Measurements from ENCODE around the gene AQP12B. TPM values are rescaled to one million over a fixed set of nuclear protein-coding genes. Genes with fewer than 3 reads are reported as not detected.
"Not testable (repeated sequence)": the region's sequence is repeated elsewhere in the genome, so short reads cannot be mapped to it uniquely, and the experiment has no call there.

The AQP12B gene
- total and polyA plus RNA-seq, 3 donors from 2014 or later, result not detected

DNA sequence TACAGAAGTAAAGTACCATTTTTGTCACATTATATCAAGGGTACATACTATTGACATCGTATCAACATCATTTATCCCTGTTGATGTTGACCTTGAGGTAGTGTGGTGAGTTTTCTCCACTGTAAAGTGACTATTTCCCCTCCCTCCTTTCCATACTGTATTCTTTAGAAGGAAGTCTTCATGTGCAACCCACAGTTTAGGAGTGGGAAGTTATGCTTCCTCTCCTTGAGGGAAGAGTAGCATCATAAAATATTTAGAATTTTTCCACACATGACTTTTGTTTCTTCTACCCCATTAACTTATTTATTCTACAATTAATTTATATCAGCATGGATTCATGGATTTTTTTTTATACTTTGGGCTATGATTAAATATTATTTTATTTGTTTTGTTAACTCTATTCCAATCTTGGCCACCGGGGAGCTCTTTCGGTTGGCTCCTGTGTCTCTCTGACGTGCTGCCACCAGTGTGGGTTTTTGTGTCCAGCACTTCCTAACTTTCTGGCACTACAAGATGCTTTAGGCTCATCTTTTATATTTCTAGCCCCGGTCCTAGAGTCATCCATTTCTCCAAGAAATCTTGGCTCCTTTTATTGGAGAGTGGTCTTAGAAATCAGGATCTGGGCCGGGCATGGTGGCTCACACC lies 19.0 kb downstream of the AQP12B start:
- intact Hi-C loops (cut with DNase I; ENCODE audit: low total_unique reads), result no loop called here
- Histone ChIP-seq H3K36me3 (ENCODE audit: low read depth, missing control alignments) (no peaks in the 10 kb centered on the region), H3K27me3 (no peaks in the 10 kb centered on the region), H3K27ac (no peak overlapping the region), H3K4me3 (no peak overlapping the region), H3K9me3 (no peaks in the 10 kb centered on the region), H3K4me1 (no peaks in the 10 kb centered on the region)
- no peak for TF ChIP-seq POLR2A (IDR thresholded peaks at IDR 0.05)
- TF ChIP-seq, protein P1, sequence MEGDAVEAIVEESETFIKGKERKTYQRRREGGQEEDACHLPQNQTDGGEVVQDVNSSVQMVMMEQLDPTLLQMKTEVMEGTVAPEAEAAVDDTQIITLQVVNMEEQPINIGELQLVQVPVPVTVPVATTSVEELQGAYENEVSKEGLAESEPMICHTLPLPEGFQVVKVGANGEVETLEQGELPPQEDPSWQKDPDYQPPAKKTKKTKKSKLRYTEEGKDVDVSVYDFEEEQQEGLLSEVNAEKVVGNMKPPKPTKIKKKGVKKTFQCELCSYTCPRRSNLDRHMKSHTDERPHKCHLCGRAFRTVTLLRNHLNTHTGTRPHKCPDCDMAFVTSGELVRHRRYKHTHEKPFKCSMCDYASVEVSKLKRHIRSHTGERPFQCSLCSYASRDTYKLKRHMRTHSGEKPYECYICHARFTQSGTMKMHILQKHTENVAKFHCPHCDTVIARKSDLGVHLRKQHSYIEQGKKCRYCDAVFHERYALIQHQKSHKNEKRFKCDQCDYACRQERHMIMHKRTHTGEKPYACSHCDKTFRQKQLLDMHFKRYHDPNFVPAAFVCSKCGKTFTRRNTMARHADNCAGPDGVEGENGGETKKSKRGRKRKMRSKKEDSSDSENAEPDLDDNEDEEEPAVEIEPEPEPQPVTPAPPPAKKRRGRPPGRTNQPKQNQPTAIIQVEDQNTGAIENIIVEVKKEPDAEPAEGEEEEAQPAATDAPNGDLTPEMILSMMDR (IDR thresholded peaks at IDR 0.05), result no peak
- 68 to 72% methylated on average over 6 of the region's 6 CpGs for WGBS, 2 donors
- no peak for DNase-seq

DNA sequence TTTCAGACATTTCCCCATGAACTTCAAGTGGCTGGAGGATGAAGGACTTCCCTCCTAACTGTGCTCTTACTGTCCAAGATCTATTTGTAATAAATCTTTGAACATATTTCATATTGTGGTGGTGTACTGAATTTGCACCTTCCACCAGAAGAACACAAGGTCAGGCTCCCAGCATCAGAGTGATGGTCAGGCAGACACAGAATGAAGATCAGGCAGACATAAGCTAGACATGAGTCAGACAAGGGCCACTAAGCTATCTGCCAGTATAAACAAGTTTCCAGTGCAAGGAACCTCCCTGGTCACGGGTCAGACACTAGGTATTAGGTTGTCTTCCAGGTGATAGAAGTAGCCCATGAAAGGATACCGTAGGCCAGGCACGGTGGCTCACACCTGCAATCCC lies 20.0 kb downstream of the AQP12B start:
- Histone ChIP-seq H3K4me3 (no peak overlapping the region), H3K27ac (no peak overlapping the region), H3K36me3 (ENCODE audit: low read depth, missing control alignments) (no peaks in the 10 kb centered on the region), H3K27me3 (no peaks in the 10 kb centered on the region), H3K9me3 (no peaks in the 10 kb centered on the region), H3K4me1 (no peaks in the 10 kb centered on the region)
- 88 to 92% methylated on average over 3 of the region's 3 CpGs for WGBS, 2 donors
- intact Hi-C loops (cut with DNase I; ENCODE audit: low total_unique reads), result no loop called here
- TF ChIP-seq, protein P1 (IDR thresholded peaks at IDR 0.05), result no peak
- no peak for TF ChIP-seq POLR2A (IDR thresholded peaks at IDR 0.05)
- DNase-seq, result no peak

DNA sequence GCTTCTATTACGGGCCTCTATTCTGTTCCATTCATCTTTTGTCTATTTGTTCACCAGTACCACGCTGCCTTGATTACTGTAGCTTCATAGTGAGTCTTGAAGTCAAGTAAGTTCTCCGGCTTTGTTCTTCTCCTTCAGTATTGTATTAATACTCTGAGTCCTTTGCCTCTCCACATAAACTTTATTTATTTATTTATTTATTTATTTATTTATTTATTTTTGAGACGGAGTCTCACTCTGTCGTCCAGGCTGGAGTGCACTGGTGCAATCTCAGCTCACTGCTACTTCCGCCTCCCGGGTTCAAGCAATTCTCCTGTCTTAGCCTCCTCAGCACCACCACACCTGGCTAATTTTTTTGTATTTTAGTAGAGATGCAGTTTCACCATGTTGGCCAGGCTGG lies 22.8 kb downstream of the AQP12B start:
- H3K27me3 ChIP-seq; H3K4me1 ChIP-seq; H3K9me3 ChIP-seq; intact Hi-C loops (cut with DNase I; ENCODE audit: low total_unique reads); H3K36me3 ChIP-seq (ENCODE audit: low read depth, missing control alignments); H3K27ac ChIP-seq; H3K4me3 ChIP-seq; DNase-seq: not testable (repeated sequence)
- 83 to 85% methylated on average over 7 of the region's 7 CpGs for WGBS, 2 donors

DNA sequence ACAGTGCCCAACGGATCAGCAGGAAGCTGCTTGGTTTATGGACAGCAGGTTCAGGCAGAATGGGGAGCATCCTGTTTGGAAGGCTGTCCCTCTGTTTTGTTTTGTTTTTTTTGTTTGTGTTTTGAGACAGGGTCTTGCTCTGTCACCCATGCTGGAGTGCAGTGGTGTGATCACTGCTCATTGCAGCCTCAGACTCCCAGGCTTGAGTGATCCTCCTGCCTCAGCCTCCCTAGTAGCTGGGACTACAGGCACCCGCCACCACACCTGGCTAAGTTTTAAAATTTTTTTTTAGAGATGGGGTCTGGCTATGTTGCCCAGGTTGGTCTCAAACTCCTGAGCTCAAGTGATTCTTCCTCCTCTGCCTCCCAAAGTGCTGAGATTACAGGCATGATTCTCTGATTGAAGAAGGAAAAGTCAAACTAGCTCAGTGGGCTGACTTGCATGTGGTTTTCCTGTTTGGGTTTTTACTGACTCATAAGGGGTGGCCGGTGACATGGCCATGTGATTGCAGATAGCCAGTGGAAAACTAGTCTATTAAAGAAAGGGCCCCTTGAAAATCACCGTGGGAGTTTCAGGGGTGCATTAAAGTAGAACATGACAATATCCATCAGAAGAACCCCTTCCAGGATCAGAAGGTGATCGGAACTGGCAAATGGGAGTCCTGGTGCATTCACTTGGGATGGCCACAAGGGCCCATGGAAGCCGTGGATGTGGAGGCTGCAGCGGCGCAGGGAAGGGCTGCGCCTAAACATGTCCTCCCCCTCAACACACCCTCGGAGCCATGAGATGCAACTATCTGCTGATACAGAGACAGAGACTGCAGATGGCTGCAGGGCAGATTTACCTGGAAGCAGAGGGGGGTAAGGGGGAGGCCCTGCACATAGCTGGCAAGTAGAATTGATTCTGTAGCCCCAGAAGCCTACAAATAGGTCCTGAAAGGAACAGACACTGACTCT lies 26.5 kb downstream of the AQP12B start:
- 77 to 80% methylated on average over 9 to 10 of the region's 10 CpGs for WGBS, 2 donors
- Histone ChIP-seq H3K36me3 (ENCODE audit: low read depth, missing control alignments) (no peaks in the 10 kb centered on the region), H3K4me3 (no peak overlapping the region), H3K4me1 (no peaks in the 10 kb centered on the region), H3K27me3 (no peaks in the 10 kb centered on the region), H3K27ac (no peak overlapping the region), H3K9me3 (no peaks in the 10 kb centered on the region)
- TF ChIP-seq, protein P1 (IDR thresholded peaks at IDR 0.05), result no peak
- TF ChIP-seq POLR2A (IDR thresholded peaks at IDR 0.05), result no peak
- intact Hi-C loops (cut with DNase I; ENCODE audit: low total_unique reads), result no loop called here
- no peak for DNase-seq

DNA sequence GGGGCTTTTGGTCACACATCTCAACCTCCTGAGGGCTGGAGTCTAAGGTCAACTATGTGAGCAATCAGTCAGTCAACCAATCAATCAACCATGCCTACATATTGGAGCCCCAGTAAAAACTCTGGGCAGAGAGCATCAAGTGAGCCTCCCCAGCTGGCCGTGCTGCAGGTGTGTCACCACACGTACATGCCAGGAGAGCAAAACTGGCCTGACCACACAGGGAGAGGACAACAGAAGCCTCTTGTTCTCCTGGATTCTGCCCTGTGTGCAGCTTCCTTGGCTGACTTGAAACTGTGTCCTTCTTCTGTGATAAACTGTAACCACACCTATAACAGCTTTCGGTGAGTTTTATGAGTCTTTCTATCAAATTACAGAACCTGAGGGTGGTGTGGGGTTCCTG lies 31.5 kb downstream of the AQP12B start:
- Histone ChIP-seq H3K27ac (no peak overlapping the region), H3K4me1 (no peaks in the 10 kb centered on the region), H3K4me3 (no peak overlapping the region), H3K36me3 (ENCODE audit: low read depth, missing control alignments) (no peaks in the 10 kb centered on the region), H3K27me3 (no peaks in the 10 kb centered on the region), H3K9me3 (no peaks in the 10 kb centered on the region)
- no peak for DNase-seq
- intact Hi-C loops (cut with DNase I; ENCODE audit: low total_unique reads), result no loop called here
- whole genome bisulfite sequencing, 2 donors, result 67 to 80% methylated on average over 1 to 3 of the region's 3 CpGs
- TF ChIP-seq POLR2A (IDR thresholded peaks at IDR 0.05), result no peak
- TF ChIP-seq, protein P1 (IDR thresholded peaks at IDR 0.05), result no peak

All from testis (tissue), 3 donors.